HFF-Myc (cell line): Measurements from ENCODE around the gene IDE.

ENCODE experiments used
- DNase-seq: peaks from one replicate; pipeline ENCODE4 v3.0.0-alpha.2; 2011; ENCODE audit warnings: low read depth; ENCODE audit errors: extremely low read depth
- H3K4me3 ChIP-seq: replicated peaks from 2 replicates; pipeline ENCODE4 v1.5.1; 2011; ENCODE audit warnings: low read depth, mild to moderate bottlenecking, control low read depth, low read length
- CTCF ChIP-seq: IDR thresholded peaks from 2 replicates; pipeline ENCODE4 v1.5.1; 2012; ENCODE audit warnings: mild to moderate bottlenecking, low read depth, low read length, control low read depth; ENCODE audit errors: missing control alignments

The IDE gene

GRCh38 chr10:92573798-92574547 is at the start of gene IDE:
Gene IDE, minus strand, starts transcription at chr10:92574093. Its CDS starts 74 bp downstream, at chr10:92574019.
- DNase-seq = no peak
- peak within 1 kb of the TSS; percentile 70 for H3K4me3 ChIP-seq
- TF ChIP-seq CTCF = peak; percentile 82

DNA sequence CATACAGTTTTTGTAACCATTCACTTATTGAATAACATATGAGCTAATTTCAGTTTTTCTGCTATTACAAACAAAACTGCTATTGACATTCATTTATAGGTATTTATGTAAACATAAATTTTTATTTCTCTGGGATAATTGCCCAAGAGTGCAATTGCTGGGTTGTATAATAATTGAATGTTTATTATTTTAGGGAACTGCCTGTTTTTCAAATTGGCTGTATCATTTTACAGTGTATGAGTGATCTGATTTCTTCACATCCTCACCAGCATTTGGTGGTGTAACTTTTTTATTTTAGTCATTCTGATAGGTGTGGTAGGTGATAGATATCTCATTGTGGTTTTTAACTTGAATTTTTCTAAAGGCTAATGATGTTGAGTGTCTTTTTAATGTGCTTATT is 45.5 kb upstream of the IDE start:
- no peak for DNase-seq
- no peak for TF ChIP-seq CTCF
- H3K4me3 ChIP-seq = no peak overlapping the region

GRCh38 chr10:92615515-92615914 is 41.6 kb upstream of the IDE start:
- no peak overlapping the region for H3K4me3 ChIP-seq
- no peak for TF ChIP-seq CTCF
- DNase-seq = no peak

GRCh38 chr10:92604841-92605240 is 30.9 kb upstream of the IDE start:
- no peak for TF ChIP-seq CTCF
- no peak for DNase-seq
- no peak overlapping the region for H3K4me3 ChIP-seq

GRCh38 chr10:92598321-92598720 is 24.4 kb upstream of the IDE start:
- DNase-seq = no peak
- no peak overlapping the region for H3K4me3 ChIP-seq
- TF ChIP-seq CTCF = no peak

- DNase-seq = no peak
- no peak for TF ChIP-seq CTCF
- H3K4me3 ChIP-seq = peak overlapping the region; percentile 92
These were observed 21.6 kb upstream of the IDE start for GRCh38 chr10:92595505-92595904.
